K562 (cell line): ENCODE measurements around the gene MYL12A. TPM values are rescaled to one million over a fixed set of nuclear protein-coding genes. Genes with fewer than 3 reads are reported as not detected.

Source experiments
- C11orf30 ChIP-seq: fragments of 450-650 bp; IDR thresholded peaks from 2 replicates; pipeline ENCODE4 v1.6.1; 2016; ENCODE audit warnings: low read depth, mild to moderate bottlenecking
- CLOCK ChIP-seq: fragments of 250-450 bp; sonication (Bioruptor Pico); IDR thresholded peaks from 2 replicates; pipeline ENCODE4 v1.4.0; 2020; ENCODE audit warnings: mild to moderate bottlenecking, moderate library complexity, borderline replicate concordance
- E2F6 ChIP-seq, 2 experiments: IDR thresholded peaks; 2 replicates each; pipeline ENCODE4 v1.6.1; 2011; ENCODE audit warnings: borderline replicate concordance in 1 of 2, control low read depth in 1 of 2, low read depth in 1 of 2, low read length in 1 of 2, mild to moderate bottlenecking in 1 of 2, mixed read lengths in 1 of 2, moderate library complexity in 1 of 2; ENCODE audit not compliant: insufficient read depth in 1 of 2, insufficient read length in 1 of 2, poor library complexity in 1 of 2, severe bottlenecking in 1 of 2; ENCODE audit errors: extremely low read depth in 1 of 2
- ELF2 ChIP-seq: fragments of 250-450 bp; sonication (Bioruptor Pico); IDR thresholded peaks from 2 replicates; pipeline ENCODE4 v1.5.0; 2021; ENCODE audit warnings: mild to moderate bottlenecking
- FOXA1 ChIP-seq: fragments of 450-650 bp; IDR thresholded peaks from 2 replicates; pipeline ENCODE4 v1.6.1; 2016; ENCODE audit warnings: mild to moderate bottlenecking, borderline replicate concordance
- GTF2F1 ChIP-seq: IDR thresholded peaks from 2 replicates; pipeline ENCODE4 v1.6.1; 2011; ENCODE audit warnings: low read depth, low read length, improper control_type of control experiment
- HMBOX1 ChIP-seq: sonication (generic); IDR thresholded peaks from 2 replicates; pipeline ENCODE4 v1.6.1; 2016
- KLF10 ChIP-seq: fragments of 250-450 bp; sonication (Bioruptor Pico); IDR thresholded peaks from 2 replicates; pipeline ENCODE4 v1.6.1; 2021; ENCODE audit warnings: matching md5 sums
- MAZ ChIP-seq, 2 experiments: fragments of 450-650 bp in 1 of 2; sonication (generic) in 1 of 2; formaldehyde crosslinking; IDR thresholded peaks in 1 of 2; conservative IDR thresholded peaks in 1 of 2; 2 replicates each; pipeline versions ENCODE4 v1.4.0 to v1.5.0; 2020; ENCODE audit warnings: mild to moderate bottlenecking in 1 of 2, missing genetic modification reagents in 1 of 2
- MED1 ChIP-seq: sonication (generic); formaldehyde crosslinking; IDR thresholded peaks from 2 replicates; pipeline ENCODE4 v1.8.1; 2023; ENCODE audit warnings: missing genetic modification reagents, borderline replicate concordance
- NFE2 ChIP-seq: IDR thresholded peaks from 2 replicates; pipeline ENCODE4 v1.6.1; 2014; ENCODE audit warnings: antibody characterized with exemption, low read depth
- PTTG1 ChIP-seq: fragments of 450-650 bp; IDR thresholded peaks from 2 replicates; pipeline ENCODE4 v1.6.1; 2016; ENCODE audit warnings: low read depth, mild to moderate bottlenecking, missing genetic modification characterization, missing compliant biosample characterization
- SMC3 ChIP-seq: conservative IDR thresholded peaks from 2 replicates; pipeline ENCODE4 v1.6.1; 2011; ENCODE audit warnings: low read depth, low read length, improper control_type of control experiment; ENCODE audit not compliant: insufficient read depth
- SUPT5H ChIP-seq: fragments of 450-650 bp; IDR thresholded peaks from 2 replicates; pipeline ENCODE4 v1.6.1; 2016
- TSC22D4 ChIP-seq: fragments of 450-650 bp; IDR thresholded peaks from 2 replicates; pipeline ENCODE4 v1.6.1; 2016; ENCODE audit warnings: missing genetic modification characterization, missing biosample characterization, control low read depth
- ZFX ChIP-seq: sonication (generic); formaldehyde crosslinking; IDR thresholded peaks from 2 replicates; pipeline ENCODE4 v1.8.0; 2022; ENCODE audit warnings: mild to moderate bottlenecking, missing genetic modification reagents, moderate library complexity
- ZNF143 ChIP-seq: sonication (generic); formaldehyde crosslinking; IDR thresholded peaks from 2 replicates; pipeline ENCODE4 v1.9.0; 2022; ENCODE audit warnings: mild to moderate bottlenecking, missing genetic modification reagents
- ZNF175 ChIP-seq: fragments of 200-800 bp; sonication (Bioruptor generic); IDR thresholded peaks from 2 replicates; pipeline ENCODE4 v1.6.1; 2016; ENCODE audit warnings: low read depth, mild to moderate bottlenecking, missing genetic modification characterization, missing compliant biosample characterization
- ZNF212 ChIP-seq: fragments of 450-650 bp; formaldehyde crosslinking; IDR thresholded peaks from 2 replicates; pipeline ENCODE4 v1.4.0; 2020; ENCODE audit warnings: mild to moderate bottlenecking
- polyA plus RNA-seq, 8 experiments: library from polyadenylated mRNA; depleted of rRNA in 4 of 8; stranded (reverse) in 5 of 8; unstranded in 3 of 8; fragments of >200 nt; fragmentation: Nextera tagmentation in 2 of 8; fragmentation: Illumina TruSeq in 1 of 8; extraction: Ambion mirVana in 2 of 8; extraction: Trizol in 1 of 8; gene quantifications; 2 replicates each; pipeline versions ENCODE4 v1.2.1 to v1.2.3, GENCODE V29; 2011 to 2014; ENCODE audit warnings: inconsistent platforms in 1 of 8, missing spikeins in 1 of 8
- total RNA-seq, 7 experiments: library from RNA; depleted of rRNA in 6 of 7; stranded (reverse); fragments of >200 nt in 6 of 7; fragmentation: Illumina TruSeq in 2 of 7; extraction: Trizol in 2 of 7; gene quantifications; 2 replicates each; pipeline versions ENCODE4 v1.2.1 to v1.2.3, GENCODE V29; 2011 to 2021; ENCODE audit warnings: low replicate concordance in 1 of 7

Gene MYL12A
- total and polyA plus RNA-seq, 9 of the 15 experiments (the other 6 are each of a cell fraction or from before 2014, with no cell fraction given), result 308 to 1,031 (median 559) TPM

GRCh38 chr18:3297025-3297984, 49.7 kb downstream of the MYL12A start (continued):
- TF ChIP-seq SMC3 (peak; percentile 51; the same call in 1 of the 2 replicates), C11orf30 (peak; percentile 75), SUPT5H (peak; percentile 83), FOXA1 (no peak), KLF10 (CRISPR knock-in tag) (no peak), ZNF143 (no peak), ZFX (peak; percentile 68; the same call in 1 of the 2 replicates), MED1 (no peak), E2F6 (IDR thresholded peaks at IDR 0.05; ENCODE audit: borderline replicate concordance in 1 of 2, extremely low read depth in 1 of 2, insufficient read depth in 1 of 2, insufficient read length in 1 of 2, low read depth in 1 of 2, low read length in 1 of 2, poor library complexity in 1 of 2, severe bottlenecking in 1 of 2) (peak in 1 of 2 experiments; percentile 44), TSC22D4 (tag) (no peak), HMBOX1 (no peak), PTTG1 (tag) (no peak), ELF2 (CRISPR knock-in tag) (no peak), ZNF175 (CRISPR knock-in tag) (no peak), CLOCK (no peak), MAZ (CRISPR knock-in tag; conservative IDR thresholded peaks at IDR 0.05 in 1 of 2, IDR thresholded peaks at IDR 0.05 in 1 of 2) (peak; percentile 57 to 61; a peak in 3 of 4 replicates), NFE2 (peak; percentile 80), ZNF212 (no peak), GTF2F1 (no peak)
